HG03066 (cell line): ENCODE data around the gene ARL3.

Source experiments
- ATAC-seq: cut with Tn5 transposase; IDR thresholded peaks from one replicate; pipeline ENCODE4 v1.9.1; 2021; ENCODE audit warnings: low read depth; ENCODE audit not compliant: unreplicated experiment

The ARL3 gene

DNA sequence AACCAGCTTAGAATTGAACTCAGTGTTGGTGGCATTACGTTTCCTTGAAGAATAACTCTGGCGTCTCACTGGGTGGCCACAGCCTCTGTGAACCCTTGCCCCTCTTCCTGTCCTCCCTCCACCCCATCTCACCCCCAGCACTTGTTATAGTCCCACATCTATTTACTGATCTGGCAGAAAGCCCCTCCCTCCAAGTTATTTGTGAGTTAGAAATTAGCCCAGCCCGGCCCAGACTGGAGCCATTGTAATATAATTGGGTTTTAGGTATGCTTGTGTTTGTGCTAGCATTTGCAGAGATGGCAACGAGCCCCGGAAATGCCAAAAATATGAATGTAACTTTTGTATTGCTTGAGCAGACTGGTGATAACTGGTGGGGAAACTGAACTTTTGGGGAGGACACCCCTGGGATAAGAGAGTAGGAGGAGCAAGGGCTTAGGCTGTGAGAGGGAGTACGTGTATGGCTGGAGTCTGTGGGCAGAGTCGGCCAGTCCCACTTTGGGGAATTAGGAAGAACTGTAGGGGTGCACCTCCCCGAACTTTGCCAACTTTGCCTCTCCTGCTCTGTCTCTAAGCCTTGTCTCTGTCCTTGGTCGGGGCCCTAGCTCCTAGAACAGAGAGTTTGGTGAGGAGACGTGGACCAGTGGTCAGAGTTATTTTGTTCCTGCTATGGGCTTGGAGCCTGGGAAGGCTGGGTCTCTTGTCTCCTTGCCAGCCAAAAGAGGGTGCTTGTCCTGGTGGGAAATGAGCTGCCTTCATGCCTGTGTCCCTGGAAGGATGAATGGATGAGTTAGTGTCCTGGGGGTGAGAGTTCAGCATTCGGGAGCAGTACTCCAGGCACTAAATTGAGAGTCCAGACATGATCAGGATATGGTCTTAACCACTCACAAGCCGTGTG is 89.2 kb downstream of the ARL3 start:
- no peak for ATAC-seq

DNA sequence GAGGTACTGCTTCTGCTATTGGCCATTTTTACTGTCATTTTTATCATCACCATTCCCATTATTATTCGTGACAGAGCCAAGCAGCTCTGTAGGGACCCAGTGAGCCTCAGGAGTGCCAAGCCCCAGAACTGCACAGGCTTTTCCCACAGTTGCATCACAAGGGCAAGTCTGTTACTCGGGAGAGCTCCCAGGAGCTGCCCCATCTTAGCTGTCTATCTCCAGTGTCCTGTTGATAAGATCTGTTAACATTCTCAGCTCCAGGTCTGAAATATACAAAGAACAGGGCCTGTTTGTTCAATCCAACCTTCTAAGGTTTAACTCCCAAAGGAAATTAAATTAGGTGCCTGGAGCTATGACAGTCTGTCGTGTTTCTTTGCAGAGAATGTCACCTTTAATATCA is 90.1 kb downstream of the ARL3 start:
- no peak for ATAC-seq
